Calu3 (cell line): ENCODE measurements around the gene AIFM2. TPM values are rescaled to one million over a fixed set of nuclear protein-coding genes. Genes with fewer than 3 reads are reported as not detected.

ENCODE experiments used
- BruUV-seq: library from RNA; stranded (reverse); fragments of 400-500 nt; replicated peaks from 2 replicates; lab custom pipeline; 2021; lab: Mats Ljungman, UMichigan
- CTCF ChIA-PET: fragments of 300-600 bp; sonication (Branson Sonifier 250); formaldehyde crosslinking; loops from one replicate; lab custom pipeline; 2022; ENCODE audit warnings: antibody characterized with exemption; lab: Charles Lee
- DNase-seq: peaks from one replicate; pipeline ENCODE4 v3.0.0; 2022
- H3K27ac Mint-ChIP-seq: one replicate; pipeline ENCODE4 v1.8.0; 2022; ENCODE audit warnings: mixed read lengths; ENCODE audit not compliant: unreplicated experiment
- H3K27me3 Mint-ChIP-seq: one replicate; pipeline ENCODE4 v1.8.0; 2022; ENCODE audit warnings: mixed read lengths; ENCODE audit not compliant: unreplicated experiment
- H3K36me3 Mint-ChIP-seq: one replicate; pipeline ENCODE4 v1.8.0; 2022; ENCODE audit warnings: mild to moderate bottlenecking, moderate library complexity, mixed read lengths; ENCODE audit not compliant: insufficient read depth, unreplicated experiment
- H3K4me1 Mint-ChIP-seq: one replicate; pipeline ENCODE4 v1.8.0; 2022; ENCODE audit warnings: mild to moderate bottlenecking, low read depth, mixed read lengths; ENCODE audit not compliant: unreplicated experiment
- H3K4me3 Mint-ChIP-seq: one replicate; pipeline ENCODE4 v1.8.0; 2022; ENCODE audit warnings: mild to moderate bottlenecking, low read depth, moderate library complexity, mixed read lengths; ENCODE audit not compliant: unreplicated experiment
- H3K9me3 Mint-ChIP-seq: one replicate; pipeline ENCODE4 v1.8.0; 2022; ENCODE audit warnings: low read depth, mixed read lengths; ENCODE audit not compliant: unreplicated experiment
- intact Hi-C: fragments of 100-400 bp; cut with micrococcal nuclease; formaldehyde crosslinking; loops from one replicate; pipeline ENCODE4 v1.10.0; 2022; ENCODE audit not compliant: unreplicated experiment
- total RNA-seq: library from RNA; stranded (reverse); gene quantifications from 2 replicates; pipeline ENCODE4 v1.2.3, GENCODE V29; 2022
- TF ChIP-seq, protein P1 (sequence below): fragments of 200-600 bp; IDR thresholded peaks from one replicate; pipeline ENCODE4 v1.8.0; 2022; ENCODE audit warnings: antibody characterized with exemption; ENCODE audit not compliant: unreplicated experiment

AIFM2 gene
- total RNA-seq, 1 experiment from 2014 or later = 21.1 TPM

DNA sequence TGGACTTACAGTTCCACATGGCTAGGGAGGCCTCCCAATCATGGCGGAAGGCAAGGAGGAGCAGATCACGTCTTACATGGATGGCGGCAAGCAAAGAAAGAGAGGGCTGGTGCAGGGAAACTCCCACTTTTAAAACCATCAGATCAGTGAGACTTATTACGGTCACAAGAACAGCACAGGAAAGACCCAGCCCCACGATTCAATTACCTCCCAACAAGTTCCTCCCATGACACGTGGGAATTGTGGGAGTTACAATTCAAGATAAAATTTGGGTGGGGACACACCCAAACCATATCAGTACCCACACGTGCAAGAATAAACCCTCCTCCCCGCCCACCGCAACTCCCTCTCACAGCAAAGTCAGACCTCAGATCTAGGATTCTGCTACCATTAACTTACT lies 4.5 kb upstream of the AIFM2 start:
- BruUV-seq = no TSS peak
- no peak overlapping the region for H3K4me3 Mint-ChIP-seq
- CTCF ChIA-PET = no interaction called here
- intact Hi-C loops = no loop called here
- H3K27me3 Mint-ChIP-seq = no peaks in the 10 kb centered on the region
- no peaks in the 10 kb centered on the region for H3K9me3 Mint-ChIP-seq
- H3K27ac Mint-ChIP-seq = no peak overlapping the region
- H3K36me3 Mint-ChIP-seq = peaks cover 23% of the 10 kb centered on the region
- H3K4me1 Mint-ChIP-seq = peaks cover 13% of the 10 kb centered on the region
- DNase-seq = no peak
- TF ChIP-seq, protein P1, sequence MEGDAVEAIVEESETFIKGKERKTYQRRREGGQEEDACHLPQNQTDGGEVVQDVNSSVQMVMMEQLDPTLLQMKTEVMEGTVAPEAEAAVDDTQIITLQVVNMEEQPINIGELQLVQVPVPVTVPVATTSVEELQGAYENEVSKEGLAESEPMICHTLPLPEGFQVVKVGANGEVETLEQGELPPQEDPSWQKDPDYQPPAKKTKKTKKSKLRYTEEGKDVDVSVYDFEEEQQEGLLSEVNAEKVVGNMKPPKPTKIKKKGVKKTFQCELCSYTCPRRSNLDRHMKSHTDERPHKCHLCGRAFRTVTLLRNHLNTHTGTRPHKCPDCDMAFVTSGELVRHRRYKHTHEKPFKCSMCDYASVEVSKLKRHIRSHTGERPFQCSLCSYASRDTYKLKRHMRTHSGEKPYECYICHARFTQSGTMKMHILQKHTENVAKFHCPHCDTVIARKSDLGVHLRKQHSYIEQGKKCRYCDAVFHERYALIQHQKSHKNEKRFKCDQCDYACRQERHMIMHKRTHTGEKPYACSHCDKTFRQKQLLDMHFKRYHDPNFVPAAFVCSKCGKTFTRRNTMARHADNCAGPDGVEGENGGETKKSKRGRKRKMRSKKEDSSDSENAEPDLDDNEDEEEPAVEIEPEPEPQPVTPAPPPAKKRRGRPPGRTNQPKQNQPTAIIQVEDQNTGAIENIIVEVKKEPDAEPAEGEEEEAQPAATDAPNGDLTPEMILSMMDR = no peak

DNA sequence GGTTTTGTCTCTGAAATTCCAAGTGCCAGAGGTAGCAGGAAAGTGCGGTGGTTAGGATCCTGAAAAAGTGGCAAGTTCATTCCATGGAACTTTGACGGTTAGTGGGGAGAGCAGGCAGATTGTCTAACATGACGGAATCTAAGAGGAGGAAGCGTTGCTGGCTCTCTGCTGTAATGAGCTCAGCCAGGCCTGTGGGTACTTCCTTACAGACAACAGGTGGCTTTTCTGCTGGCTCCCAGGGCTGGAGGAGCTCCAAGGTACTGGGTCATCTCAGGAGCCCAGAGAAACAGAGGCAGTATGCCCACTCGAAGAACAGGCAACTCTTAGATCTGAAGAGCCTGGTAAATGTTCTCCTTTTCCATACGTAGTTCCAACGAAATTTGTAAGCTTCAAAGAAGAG lies 3.1 kb upstream of the AIFM2 start:
- no peak for DNase-seq
- Mint-ChIP-seq H3K27me3 (no peaks in the 10 kb centered on the region), H3K36me3 (peaks cover 28% of the 10 kb centered on the region), H3K4me3 (no peak overlapping the region), H3K4me1 (peaks cover 28% of the 10 kb centered on the region), H3K9me3 (no peaks in the 10 kb centered on the region), H3K27ac (no peak overlapping the region)
- TF ChIP-seq, protein P1 = no peak
- BruUV-seq = no TSS peak
- CTCF ChIA-PET = interaction anchor here (0.8 kb wide), 1 partner anchor 18 kb away, joined by 3 read pairs; no protein-coding TSS in a partner anchor
- intact Hi-C loops = no loop called here

DNA sequence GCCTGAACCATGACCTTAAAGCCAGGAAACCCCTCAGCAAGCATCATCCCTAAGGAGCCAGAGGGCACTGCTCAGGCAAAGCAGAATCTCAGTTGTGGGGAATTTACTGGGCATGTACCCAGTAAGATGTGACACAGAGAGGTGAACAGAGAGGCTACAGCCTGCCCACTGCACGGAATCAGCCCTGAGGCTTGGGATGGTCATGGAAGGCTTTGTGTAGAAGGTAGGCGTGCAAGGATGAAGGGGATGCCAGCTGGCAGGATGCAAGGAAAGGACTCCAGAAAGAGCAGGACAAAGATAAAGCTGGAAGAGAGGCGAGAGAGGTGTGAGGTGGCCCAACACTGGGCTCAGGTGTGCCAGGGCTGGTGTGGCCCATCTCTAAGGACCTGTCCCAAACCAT lies 2.4 kb upstream of the AIFM2 start:
- Mint-ChIP-seq H3K36me3 (peaks cover 25% of the 10 kb centered on the region), H3K9me3 (no peaks in the 10 kb centered on the region), H3K4me3 (no peak overlapping the region), H3K27ac (no peak overlapping the region), H3K4me1 (peaks cover 34% of the 10 kb centered on the region), H3K27me3 (no peaks in the 10 kb centered on the region)
- no TSS peak for BruUV-seq
- intact Hi-C loops = no loop called here
- no peak for DNase-seq
- CTCF ChIA-PET = no interaction called here
- TF ChIP-seq, protein P1 = no peak

DNA sequence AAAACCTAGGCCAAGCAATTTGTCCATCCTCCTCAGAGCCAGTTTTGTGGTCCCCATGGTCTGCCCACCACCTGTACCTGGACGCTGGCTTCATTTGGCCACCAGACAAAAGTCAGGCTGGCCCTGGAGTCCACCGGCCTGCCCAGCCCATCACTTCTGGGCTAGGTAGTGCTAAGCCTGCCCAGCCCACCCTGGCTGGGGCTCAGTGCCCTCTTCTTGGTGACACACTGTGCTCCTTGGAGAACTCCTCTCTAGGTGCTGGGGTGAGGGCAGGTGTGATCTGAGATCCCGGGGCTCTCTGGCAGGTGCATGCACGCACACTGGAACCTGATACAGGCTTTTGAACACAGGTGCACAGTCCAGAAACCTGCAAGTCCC lies 1.1 kb downstream of the AIFM2 start:
- Mint-ChIP-seq H3K27me3 (no peaks in the 10 kb centered on the region), H3K9me3 (no peaks in the 10 kb centered on the region), H3K4me1 (peaks cover 36% of the 10 kb centered on the region), H3K27ac (peak overlapping the region; percentile 91), H3K36me3 (peaks cover 26% of the 10 kb centered on the region), H3K4me3 (peak overlapping the region; percentile 98)
- TF ChIP-seq, protein P1 = no peak
- intact Hi-C loops = no loop called here
- no peak for DNase-seq
- BruUV-seq = no TSS peak
- CTCF ChIA-PET = interaction anchor here (0.8 kb wide), 1 partner anchor 16 kb away, joined by 3 read pairs; no protein-coding TSS in a partner anchor
